ENCODE measurements around the gene PPP1R13L.

The PPP1R13L gene

GRCh38 chr19:45446295-45446694 lies 41.4 kb upstream of the PPP1R13L start:
- no peak for ATAC-seq
- TF ChIP-seq ZNF565 (CRISPR knock-in tag; conservative IDR thresholded peaks at IDR 0.05; ENCODE audit: low read depth) = no peak
- TF ChIP-seq ZNF8 (CRISPR knock-in tag; IDR thresholded peaks at IDR 0.05) = no peak
- TF ChIP-seq ISL1 (CRISPR knock-in tag; IDR thresholded peaks at IDR 0.05) = no peak
- TF ChIP-seq TCF4 (CRISPR knock-in tag; IDR thresholded peaks at IDR 0.05; ENCODE audit: borderline replicate concordance) = no peak
- no peak for TF ChIP-seq ZC3H10 (CRISPR knock-in tag; IDR thresholded peaks at IDR 0.05)
- TF ChIP-seq TSHZ2 (CRISPR knock-in tag; IDR thresholded peaks at IDR 0.05) = no peak

- TF ChIP-seq ZFP3 (CRISPR knock-in tag; IDR thresholded peaks at IDR 0.05) (no peak), ARNTL (CRISPR knock-in tag; IDR thresholded peaks at IDR 0.05; ENCODE audit: borderline replicate concordance, low read depth) (no peak), ZFP30 (CRISPR knock-in tag; IDR thresholded peaks at IDR 0.05) (no peak), BACH2 (CRISPR knock-in tag; IDR thresholded peaks at IDR 0.05; ENCODE audit: borderline replicate concordance) (no peak), RARB (CRISPR knock-in tag; IDR thresholded peaks at IDR 0.05) (no peak), ZNF565 (CRISPR knock-in tag; conservative IDR thresholded peaks at IDR 0.05; ENCODE audit: low read depth) (no peak), PPARA (CRISPR knock-in tag; IDR thresholded peaks at IDR 0.05; ENCODE audit: borderline replicate concordance) (no peak), TCF4 (CRISPR knock-in tag; IDR thresholded peaks at IDR 0.05; ENCODE audit: borderline replicate concordance) (no peak), CSRNP3 (CRISPR knock-in tag; IDR thresholded peaks at IDR 0.05) (no peak), CSDC2 (CRISPR knock-in tag; IDR thresholded peaks at IDR 0.05) (no peak), TSHZ2 (CRISPR knock-in tag; IDR thresholded peaks at IDR 0.05) (no peak), CREB5 (CRISPR knock-in tag; IDR thresholded peaks at IDR 0.05; ENCODE audit: low read depth) (no peak), OSR1 (CRISPR knock-in tag; IDR thresholded peaks at IDR 0.05) (no peak), TOX (CRISPR knock-in tag; IDR thresholded peaks at IDR 0.05; ENCODE audit: borderline replicate concordance) (no peak), POU6F1 (CRISPR knock-in tag; IDR thresholded peaks at IDR 0.05; ENCODE audit: borderline replicate concordance, low read depth) (no peak)
- no peak for ATAC-seq
These were observed 40.3 kb upstream of the PPP1R13L start for GRCh38 chr19:45445139-45445538.

- no peak for TF ChIP-seq RARB (CRISPR knock-in tag; IDR thresholded peaks at IDR 0.05)
- TF ChIP-seq CREB5 (CRISPR knock-in tag; IDR thresholded peaks at IDR 0.05; ENCODE audit: low read depth) = no peak
- TF ChIP-seq ZFP30 (CRISPR knock-in tag; IDR thresholded peaks at IDR 0.05) = 0 out of 2 replicates have a peak, but pooled peaks have one; percentile 6
- TF ChIP-seq GLIS3 (CRISPR knock-in tag; IDR thresholded peaks at IDR 0.05) = no peak
- TF ChIP-seq TCF4 (CRISPR knock-in tag; IDR thresholded peaks at IDR 0.05; ENCODE audit: borderline replicate concordance) = no peak
- TF ChIP-seq TSHZ2 (CRISPR knock-in tag; IDR thresholded peaks at IDR 0.05) = no peak
- TF ChIP-seq ZNF565 (CRISPR knock-in tag; conservative IDR thresholded peaks at IDR 0.05; ENCODE audit: low read depth) = no peak
- ATAC-seq = peak; percentile 64
These were observed 39.6 kb upstream of the PPP1R13L start for GRCh38 chr19:45444318-45445041.
